GM19240 (cell line): ENCODE measurements around the gene AFF4.

Source experiments
- DNase-seq: peaks from one replicate; pipeline ENCODE4 v3.0.0; 2011; ENCODE audit warnings: low spot score; ENCODE audit not compliant: insufficient read length

The AFF4 gene

GRCh38 chr5:132829742-132830435 is 133.5 kb downstream of the AFF4 start:
- peak; percentile 89 for DNase-seq

- DNase-seq: no peak
These were observed 134.5 kb downstream of the AFF4 start for GRCh38 chr5:132828846-132829494.

GRCh38 chr5:132827943-132828673 is 135.3 kb downstream of the AFF4 start:
- no peak for DNase-seq

- no peak for DNase-seq
These were observed 136.9 kb downstream of the AFF4 start for GRCh38 chr5:132826424-132827082.

- DNase-seq: no peak
These were observed 137.5 kb downstream of the AFF4 start for GRCh38 chr5:132825834-132826391.
